GM18499 (cell line): ENCODE data around the gene ORAI3.
"Not testable (repeated sequence)": the region's sequence is repeated elsewhere in the genome, so short reads cannot be mapped to it uniquely, and the experiment has no call there.

Experiments used
- ATAC-seq: cut with Tn5 transposase; IDR thresholded peaks from one replicate; pipeline ENCODE4 v1.9.1; 2021; ENCODE audit warnings: moderate number of reproducible peaks; ENCODE audit not compliant: insufficient read depth, unreplicated experiment

Gene ORAI3

DNA sequence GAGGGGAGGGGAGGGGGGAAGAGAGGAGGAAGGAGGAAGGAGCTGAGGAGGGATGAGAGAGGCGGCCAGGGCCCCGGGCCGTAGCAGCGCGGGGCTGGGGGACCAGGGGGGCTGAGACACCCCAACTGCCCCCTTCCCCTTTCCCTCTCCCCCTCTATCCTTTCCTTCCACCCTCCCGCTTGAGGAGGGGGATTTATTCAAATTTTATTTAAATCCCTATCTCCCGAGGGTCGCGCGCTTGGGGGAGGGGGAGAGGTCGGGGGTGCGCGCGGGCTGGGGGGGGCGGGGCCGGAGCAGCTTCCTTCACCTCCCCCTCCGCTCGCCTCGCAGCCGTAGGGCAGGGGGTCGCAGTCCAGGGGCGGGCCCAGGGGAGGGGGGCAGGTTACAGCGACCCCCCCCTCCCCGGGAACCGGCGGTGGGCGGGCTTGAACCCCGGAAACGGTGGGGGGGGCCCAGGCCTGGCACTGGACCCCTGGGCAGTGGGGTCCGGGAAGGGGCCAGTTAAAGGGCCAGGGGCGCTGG is 25.3 kb upstream of the ORAI3 start, which contains the start of gene FBXL19:
Gene FBXL19, plus strand, starts transcription at position 19 of the 522 bp plus-strand sequence. CDS start 2,183 bp downstream, outside the sequence.
- no peak for ATAC-seq

DNA sequence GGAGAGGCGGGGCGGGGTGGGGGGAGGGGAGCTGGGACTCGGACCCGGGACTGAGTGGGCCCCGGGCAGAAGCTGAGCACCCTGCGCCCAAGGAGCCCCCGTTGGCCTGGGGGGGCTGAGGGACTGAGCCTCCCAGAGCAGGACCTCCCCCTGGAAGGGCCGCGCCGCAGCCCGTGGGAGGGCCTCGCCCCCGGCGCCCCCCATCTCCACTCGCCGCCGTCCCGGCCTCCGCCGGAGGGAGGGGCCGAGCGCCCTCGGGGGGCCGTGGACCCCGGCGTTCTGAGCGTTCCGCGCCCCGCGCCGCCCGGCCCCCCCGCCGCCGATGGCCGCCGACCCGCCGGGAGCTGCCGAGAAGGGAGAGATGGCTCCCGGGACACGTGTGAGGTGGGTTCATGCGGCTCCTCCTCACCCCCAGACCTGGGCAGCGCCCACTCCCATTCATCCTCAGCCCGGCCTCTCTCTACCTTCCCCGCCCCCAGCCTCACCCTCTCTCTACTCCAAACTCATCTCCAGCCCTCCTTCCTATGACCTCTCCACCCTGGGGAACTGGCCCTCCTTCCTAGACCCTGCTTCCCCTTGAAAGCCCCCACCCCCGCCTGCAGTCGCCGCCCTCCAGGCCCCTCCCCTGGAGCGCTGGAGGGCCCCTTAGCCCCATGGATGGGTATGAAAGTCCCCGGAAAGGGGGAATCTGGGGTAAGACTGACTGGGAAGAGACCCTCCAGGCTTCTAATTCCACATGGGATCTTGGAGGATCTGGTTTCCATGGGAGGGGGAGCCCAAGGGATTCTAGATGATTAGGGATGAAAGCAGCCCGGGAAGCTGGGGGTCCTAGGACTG is 24.6 kb upstream of the ORAI3 start:
- no peak for ATAC-seq

DNA sequence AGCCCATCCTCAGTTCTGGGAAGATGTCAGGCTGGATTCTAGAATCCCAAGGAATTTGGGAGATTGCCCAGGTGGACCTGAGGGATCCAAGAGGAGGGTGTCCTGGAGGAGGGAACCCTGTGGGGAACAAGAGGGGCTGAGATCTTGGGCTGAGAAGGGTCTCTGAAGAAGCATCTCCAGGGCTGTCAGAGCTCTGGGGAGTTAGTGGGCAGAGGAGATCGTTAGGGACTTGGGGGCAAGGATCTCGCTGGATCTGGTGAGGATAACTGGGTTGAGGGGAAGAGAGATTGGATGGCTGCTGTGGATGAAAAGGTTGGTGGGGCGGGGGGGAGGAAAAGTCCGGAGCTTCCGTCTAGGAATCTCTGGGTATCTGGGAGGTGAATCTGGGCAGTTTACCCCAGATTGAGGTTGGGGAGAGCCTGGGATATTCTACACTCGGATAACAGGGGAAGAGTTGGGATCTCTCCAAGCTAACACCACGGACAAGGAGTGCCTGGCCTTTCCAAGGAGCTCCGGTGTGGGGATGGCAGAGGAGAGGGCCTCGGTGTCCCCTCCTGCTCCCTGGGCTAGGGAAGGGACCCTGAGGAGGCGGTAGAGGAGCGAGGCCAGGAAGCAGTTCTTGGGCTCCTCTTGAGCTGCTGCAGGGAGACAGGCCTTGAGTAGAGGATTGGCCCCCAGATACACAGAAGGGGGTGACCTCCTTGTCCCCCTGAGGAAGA is 23.8 kb upstream of the ORAI3 start:
- ATAC-seq, result no peak

DNA sequence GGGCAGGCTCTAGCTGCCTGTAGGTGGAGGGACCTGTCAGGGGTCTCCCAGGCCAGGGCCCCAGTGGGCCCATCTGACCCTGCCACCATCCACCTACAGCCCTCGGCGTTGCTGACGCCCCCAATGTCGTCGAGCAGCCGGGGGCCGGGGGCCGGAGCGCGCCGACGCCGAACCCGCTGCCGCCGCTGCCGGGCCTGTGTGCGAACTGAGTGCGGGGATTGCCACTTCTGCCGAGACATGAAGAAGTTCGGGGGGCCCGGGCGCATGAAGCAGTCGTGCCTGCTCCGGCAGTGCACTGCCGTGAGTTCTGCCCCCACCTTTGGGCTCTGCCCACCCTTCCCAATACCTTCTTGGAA is 23.3 kb upstream of the ORAI3 start:
- ATAC-seq, result no peak

DNA sequence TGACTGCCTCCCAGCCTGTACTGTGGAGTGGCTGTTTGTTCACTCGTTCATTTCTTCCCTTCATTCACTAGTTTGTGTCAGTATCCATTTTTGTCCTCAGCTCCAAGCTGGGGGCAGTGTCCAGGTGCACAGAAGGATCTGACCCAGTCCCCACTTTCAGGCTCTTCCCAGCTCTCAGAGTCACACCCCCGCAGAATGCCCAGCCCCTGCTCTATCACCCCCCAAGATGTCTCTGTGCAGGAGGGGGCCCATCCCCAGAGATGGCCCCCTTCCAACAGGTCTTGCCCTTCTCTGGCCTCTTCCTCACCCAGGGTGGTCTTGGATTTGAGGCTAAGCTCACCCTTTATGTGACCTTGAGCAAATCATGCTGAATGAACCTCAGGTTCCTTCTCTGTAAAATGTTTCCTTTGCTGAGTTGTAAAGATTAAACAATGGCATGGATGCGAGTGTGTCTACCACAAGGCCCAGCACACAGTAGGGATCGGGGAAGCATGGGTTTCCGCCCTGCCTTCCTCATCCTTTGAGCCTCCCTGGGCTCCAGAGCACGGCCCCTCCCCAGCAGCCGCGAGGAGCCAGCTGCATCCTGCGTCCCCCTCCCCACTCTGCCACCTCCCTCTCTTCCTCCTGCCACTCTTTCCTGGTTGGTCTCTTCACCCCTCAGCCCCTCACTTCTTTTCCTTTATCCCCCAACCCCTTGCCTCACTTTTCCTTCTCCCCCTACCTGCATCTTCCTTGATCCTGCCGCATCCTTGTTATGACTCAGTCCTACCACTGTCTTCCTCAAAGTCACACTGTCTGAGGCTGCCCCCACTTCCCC is 22.7 kb upstream of the ORAI3 start:
- no peak for ATAC-seq

DNA sequence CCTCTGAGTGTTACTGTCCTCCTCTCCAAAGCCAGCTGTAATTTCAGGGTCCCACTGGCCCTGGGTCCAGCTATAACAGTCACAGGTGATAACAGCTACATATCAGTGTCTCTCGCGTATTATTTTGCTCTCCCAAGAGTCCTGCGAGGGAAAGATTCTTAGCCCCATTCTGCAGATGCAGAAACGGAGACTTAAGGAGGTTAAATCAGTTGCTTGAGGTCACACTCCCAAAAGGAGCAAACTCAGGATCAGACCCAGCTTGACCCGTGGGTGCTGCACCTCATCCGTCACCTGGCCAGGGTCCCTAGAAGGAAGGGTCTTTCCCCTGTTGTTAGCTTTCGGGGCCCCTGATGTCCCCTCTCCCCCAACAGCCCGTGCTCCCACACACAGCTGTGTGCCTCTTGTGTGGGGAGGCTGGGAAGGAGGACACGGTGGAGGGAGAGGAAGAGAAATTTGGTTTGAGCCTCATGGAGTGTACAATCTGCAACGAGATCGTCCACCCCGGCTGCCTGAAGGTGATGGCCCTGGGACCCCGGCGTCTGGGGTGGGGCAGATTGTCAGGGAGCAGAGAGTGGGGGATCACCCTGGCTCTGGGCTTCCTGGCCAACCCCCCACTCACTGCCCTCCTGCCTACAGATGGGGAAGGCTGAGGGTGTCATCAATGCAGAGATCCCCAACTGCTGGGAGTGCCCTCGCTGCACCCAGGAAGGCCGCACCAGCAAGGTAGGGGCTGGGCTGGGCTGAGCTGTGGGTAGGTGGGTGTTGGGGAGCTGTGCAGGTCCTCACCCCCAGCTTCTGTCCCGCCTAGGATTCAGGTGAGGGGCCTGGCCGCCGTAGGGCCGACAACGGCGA is 21.7 kb upstream of the ORAI3 start:
- ATAC-seq, result no peak

DNA sequence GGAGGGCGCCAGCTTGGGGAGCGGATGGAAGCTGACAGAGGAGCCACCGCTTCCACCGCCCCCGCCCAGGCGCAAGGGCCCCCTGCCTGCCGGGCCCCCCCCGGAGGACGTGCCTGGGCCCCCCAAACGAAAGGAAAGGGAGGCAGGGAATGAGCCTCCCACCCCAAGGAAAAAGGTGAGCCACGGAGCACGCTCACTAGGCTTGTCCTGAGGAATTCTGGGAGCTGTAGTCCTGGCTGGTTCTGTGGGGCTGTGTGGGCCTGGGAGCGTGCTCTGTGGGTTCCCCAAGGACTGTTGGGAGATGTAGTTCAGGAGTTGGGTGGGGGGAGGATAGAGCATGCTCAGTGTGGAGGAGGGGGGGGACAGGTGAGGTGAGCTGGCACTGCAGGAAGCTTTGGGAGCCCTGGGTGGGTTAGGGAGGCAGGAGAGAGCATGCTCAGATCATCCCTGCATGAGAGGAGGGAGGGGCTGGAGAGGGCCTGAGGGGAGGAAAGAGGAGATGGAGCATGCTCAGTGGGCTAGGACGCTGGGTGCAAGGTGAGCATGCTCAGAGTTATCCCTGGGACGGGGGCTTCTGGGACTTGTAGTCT is 21.0 kb upstream of the ORAI3 start:
- ATAC-seq, result no peak

DNA sequence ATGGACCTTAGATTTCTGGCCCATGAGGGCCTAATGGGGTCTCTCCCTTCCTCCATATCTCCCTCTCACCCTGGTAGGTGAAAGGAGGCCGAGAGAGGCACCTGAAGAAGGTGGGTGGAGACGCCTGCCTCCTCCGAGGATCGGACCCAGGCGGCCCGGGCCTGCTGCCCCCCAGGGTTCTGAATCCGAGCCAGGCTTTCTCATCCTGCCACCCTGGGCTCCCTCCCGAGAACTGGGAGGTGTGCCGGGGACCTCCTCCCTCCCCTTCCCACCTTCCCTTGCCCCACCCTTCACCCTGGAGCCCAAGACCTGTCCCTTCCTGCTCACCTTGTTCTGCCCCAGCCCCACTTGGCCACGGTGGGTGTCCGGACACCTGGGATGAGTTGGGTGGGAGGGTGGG is 20.5 kb upstream of the ORAI3 start:
- ATAC-seq, result no peak

DNA sequence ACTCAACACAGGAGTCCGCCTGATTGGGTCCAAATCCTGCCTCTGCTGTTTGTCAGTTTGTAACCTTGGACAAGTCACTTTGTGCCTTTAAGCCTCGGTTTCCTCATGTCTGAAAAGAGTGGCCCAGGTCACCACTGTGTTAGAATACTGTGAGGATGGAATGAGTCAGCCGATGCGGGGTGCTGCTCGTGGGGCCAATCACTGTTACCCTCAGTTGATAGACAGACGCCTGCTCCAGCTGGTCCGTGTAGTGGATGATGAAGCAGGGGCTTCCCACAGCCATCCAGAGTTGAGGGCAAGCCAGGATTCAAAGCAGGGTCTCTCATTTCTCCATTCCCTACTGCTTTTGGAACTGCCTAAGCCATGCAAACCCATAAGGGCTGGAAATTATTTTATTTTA is 19.7 kb upstream of the ORAI3 start:
- no peak for ATAC-seq

DNA sequence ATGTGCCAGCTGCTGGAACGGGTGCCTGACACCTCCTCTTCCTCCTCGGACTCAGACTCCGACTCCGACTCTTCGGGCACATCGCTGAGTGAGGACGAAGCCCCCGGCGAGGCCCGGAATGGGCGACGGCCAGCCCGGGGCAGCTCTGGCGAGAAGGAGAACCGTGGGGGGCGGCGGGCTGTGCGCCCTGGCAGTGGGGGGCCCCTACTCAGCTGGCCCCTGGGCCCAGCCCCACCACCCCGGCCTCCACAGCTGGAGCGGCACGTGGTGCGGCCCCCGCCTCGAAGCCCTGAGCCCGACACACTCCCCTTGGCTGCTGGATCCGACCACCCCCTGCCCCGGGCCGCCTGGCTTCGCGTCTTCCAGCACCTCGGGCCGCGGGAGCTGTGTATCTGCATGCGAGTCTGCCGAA is 18.7 kb upstream of the ORAI3 start:
- no peak for ATAC-seq

DNA sequence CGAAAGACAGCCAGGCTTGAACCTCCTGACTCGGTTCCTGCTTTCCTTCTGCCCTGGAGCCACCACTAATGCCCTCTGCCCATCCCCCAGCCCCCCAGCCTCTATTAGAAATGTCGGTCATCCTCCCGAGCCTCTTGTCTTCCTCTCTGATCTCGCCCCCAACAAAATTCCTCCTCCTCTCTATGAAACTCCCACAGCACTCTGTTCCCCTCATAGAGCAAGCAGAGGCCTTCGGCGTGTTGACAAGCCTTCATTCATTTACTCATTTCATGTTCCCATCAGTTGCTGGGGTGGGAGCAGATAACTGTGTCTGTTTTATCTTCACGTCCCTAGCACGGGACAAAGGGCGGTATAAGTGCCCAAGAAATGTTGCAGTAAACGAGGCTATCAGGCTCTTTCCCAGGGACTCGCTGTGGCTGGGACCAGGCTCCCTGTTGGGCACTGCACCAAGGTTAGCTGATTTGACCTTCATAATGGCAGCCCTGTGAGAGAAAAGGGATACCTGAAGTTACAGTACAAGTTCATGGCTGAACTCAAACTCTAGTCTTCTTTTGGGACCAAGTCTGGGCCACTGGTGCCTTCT is 17.7 kb upstream of the ORAI3 start:
- no peak for ATAC-seq

DNA sequence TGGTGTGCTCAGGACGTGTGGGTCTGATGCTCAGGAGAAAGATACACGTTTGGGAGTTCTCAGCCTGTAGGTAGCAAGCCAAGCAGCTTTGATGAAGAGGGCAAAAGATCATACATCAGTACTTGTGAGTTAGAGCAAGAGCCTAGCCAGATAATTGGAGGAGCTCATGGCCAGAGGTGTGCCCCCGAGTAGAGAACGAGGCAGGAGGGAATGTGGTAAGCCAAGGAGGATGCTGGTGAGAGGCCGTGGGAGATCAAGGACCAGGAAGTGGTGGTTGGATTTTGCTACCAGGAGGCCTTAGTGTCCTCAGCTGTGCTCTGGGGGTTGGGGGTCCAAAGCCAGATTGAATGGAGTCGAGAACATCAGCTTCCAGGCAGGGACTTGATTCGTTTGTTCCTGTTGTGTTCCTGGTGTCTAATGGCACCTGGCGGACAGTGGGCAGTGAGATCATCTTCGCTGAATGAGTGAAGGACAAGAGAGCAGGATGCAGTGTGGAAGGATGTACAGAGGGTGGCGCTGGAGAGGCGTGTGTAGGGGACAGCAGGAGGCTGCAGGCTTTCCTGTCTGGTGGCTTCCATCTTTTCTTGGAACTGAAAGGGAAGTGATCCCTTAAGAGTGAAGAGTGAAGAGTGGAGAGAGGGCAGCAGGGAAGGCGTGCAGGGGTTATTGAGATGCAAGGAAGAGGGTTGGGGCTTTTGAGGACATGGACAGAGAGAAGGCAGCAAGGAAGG is 13.9 kb upstream of the ORAI3 start:
- ATAC-seq, result no peak

DNA sequence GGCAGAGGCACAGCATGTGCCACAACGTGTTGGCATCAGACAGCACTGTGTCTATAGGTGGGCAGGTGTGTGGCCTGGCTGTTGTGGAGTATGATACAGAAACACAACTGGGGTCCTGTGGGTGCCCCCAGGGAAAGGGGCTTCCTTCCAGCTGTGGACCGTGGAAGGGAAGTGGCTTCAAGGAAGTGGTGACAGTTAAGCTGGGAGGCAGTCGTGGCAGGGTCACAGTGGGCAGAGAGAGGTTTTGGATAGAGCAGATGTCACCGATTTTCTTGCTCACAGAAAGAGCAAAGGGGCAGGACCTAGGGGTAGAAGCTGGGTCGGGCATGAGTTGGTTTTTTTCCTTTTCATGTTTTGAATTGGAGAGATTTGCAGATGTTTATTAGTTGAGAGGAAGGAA is 11.2 kb upstream of the ORAI3 start:
- no peak for ATAC-seq

DNA sequence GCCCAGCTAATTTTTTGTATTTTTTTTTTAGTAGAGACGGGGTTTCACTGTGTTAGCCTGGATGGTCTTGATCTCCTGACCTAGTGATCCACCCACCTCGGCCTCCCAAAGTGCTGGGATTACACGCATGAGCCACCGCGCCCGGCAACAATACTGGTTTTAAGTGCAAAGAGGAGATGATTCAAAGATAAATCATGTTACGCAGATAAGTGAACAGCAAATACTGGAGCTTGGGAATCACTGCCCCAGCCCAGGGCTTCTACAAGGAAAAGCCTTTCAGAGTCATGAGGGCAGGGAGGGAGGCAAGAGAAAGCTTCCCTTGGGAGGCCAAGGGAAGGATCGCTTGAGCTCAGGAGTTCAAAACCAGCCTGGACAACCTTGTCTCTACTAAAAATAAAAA is 9.3 kb upstream of the ORAI3 start:
- ATAC-seq, result not testable (repeated sequence)

DNA sequence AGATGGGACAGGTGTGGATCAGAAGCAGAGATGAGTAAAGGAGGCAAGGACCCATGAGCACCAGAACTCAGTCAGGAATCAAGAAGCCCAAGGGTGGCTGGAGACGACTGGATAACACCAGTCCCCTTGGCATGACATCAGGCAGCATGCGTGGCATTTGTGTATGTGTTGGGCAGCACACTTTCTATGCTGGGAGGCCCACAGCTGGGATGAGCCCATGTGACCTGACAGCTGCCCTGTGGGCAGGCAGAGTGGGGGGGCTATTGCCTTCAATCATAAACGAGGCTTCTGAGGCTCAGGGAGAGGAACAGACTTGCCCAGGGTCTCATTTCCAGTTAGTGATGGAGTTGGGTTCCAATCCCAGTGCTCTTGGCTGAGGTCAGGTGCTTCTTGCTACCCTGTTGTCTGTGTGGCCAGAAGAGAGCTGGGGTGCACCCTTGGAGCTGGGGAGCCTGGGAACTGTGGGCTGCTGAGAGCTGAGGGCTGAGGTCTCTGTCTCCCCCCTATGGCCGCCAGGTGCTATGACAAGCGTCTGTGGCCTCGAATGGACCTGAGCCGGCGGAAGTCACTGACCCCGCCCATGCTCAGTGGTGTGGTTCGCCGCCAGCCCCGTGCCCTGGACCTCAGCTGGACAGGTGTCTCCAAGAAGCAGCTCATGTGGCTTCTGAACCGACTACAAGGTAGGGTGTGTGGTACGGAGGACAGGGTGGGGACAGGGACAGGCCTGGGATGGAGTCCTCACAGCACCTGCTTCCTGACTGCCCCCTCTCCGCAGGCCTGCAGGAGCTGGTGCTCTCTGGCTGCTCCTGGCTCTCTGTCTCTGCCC is 7.1 kb upstream of the ORAI3 start:
- ATAC-seq, result no peak

DNA sequence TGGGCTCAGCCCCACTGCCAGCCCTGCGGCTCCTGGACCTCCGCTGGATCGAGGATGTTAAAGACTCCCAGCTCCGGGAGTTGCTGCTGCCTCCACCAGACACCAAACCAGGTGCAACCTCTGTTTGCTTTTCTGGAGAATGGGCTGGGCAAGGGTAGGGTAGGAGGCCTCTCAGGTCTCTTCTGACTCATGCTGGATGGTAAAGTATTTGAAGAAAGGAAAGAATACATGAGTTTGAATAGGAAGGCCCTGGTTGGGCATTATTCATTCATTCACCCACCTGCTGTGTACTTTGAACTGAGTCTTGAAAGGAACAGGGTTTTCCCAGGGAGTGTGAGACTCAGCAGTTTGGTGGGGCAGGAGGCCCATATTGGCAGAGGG is 6.5 kb upstream of the ORAI3 start:
- no peak for ATAC-seq

DNA sequence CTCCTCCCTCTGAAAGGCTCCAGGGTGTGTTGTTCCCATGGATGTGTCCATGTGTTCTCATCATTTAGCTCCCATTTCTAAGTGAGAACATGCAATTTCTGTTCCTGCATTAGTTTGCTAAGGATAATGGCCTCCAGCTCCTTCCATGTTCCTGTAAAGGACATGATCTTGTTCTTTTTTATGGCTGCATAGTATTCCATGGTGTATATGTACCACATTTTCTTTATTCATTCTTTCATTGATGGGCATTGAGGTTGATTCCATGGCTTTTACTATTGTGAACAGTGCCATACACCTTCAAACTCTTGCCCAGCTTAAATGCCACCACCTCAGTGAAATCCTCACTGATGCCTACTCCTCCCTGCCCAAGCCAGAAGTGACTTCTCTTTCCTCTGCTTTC is 4.5 kb upstream of the ORAI3 start:
- ATAC-seq, result no peak
